MM.1S (cell line): ENCODE results near the gene JPT2.

ENCODE experiments used
- CTCF ChIP-seq: fragments of 300-600 bp; sonication (generic); IDR thresholded peaks from 2 replicates; pipeline ENCODE4 v1.5.1; 2016; ENCODE audit warnings: antibody characterized with exemption, low read length, mixed read lengths
- EZH2 ChIP-seq: fragments of 300-600 bp; sonication (generic); optimal IDR thresholded peaks from 2 replicates; pipeline ENCODE3; 2017; ENCODE audit warnings: low read depth, mild to moderate bottlenecking, antibody characterized with exemption, low read length, mixed read lengths

- TF ChIP-seq CTCF (no peak), EZH2 (no peak)
Measured at GRCh38 chr16:1727651-1728624, 49.9 kb downstream of the JPT2 start.
